GM18858 (cell line): ENCODE results near the gene CNTN5.

Experiments
- ATAC-seq: cut with Tn5 transposase; IDR thresholded peaks from one replicate; pipeline ENCODE4 v1.9.1; 2021; ENCODE audit not compliant: unreplicated experiment

Gene CNTN5

DNA sequence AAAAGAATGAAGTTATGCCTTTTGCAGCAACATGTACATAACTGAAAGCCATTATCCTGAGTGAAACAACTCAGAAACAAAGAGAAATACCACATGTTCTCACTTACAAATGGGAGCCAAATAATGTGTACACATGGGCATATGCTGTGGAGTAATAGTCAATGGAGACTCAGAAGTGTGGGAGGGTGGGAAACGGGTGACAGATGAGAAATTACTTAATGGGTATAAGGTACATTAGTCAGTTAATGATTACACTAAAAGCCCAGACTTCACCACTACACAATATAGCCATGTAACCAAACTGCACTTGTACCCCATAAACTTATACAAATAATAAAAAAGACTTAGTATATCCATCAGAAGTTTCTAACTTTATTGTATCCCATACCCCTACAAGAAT lies 992.3 kb downstream of the CNTN5 start:
- ATAC-seq: no peak

DNA sequence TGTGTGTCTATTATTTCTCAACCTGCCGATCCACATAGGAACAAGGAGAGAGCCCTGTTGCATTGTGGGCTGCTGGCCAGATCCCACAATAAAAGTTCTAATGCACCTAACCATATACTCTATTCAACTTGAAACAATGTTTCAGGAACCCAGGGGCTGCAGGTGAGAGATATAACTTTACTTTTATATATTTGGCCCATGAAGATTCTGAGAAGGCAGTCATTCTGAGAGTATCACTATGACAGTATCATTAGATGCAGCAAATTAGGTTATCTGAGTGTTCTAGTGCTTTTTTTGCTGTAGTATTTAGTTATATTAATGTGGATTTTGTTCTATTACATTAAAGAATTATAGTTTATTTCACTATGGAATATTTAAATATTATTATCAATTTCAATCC lies 1011.2 kb downstream of the CNTN5 start:
- ATAC-seq: peak; percentile 77

DNA sequence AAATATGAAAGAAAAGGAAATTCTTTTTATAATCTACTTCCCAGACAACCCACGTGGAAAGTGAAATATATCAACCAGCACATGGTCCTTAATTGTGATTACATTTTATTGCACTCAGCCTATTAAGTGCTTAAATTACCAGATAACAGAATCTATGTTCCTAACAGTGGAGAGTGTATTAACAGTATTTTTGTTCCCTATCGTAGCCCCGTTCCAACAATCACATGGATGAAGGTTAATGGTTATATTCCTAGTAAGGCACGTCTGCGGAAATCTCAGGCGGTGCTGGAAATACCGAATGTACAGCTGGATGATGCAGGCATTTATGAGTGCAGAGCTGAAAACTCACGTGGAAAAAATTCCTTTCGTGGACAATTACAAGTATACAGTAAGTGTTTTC lies 1040.3 kb downstream of the CNTN5 start:
- no peak for ATAC-seq

DNA sequence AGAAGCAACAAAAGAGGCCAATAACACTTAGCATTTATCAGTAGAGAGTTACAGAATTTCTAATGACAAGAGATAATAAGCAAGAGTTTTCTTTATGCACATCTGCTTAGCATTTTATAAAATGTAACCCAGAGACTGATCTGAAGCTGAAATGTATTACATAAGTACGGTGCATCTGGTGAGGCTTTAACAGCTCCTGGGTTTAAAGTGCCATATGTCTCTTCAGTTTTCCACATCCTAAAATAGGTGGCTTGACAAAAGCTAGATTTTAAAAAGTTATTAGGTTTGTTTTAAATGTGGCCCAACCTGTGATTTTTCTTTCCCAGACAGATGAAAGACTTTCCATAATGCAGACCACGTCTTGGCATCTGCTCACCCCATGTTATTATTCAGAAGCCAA lies 1045.7 kb downstream of the CNTN5 start:
- ATAC-seq: no peak

DNA sequence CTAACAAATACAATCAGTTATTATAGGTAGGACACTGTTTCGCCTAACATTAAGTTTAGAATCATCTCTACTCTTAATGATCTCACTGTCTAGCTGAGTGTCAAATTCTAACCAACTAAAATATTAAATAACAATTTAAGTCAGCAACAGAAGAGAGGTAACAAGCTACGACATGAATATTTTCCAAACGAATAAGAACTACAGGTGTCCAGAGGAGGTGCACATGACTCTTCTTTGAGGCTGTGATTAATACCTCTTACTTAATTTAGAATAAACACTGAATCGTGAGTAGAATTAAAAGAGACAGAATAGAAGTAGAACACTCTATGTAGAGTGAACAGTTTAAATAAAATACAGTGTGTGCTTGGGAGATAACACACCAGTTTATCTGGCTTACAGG lies 1047.4 kb downstream of the CNTN5 start:
- ATAC-seq: no peak

DNA sequence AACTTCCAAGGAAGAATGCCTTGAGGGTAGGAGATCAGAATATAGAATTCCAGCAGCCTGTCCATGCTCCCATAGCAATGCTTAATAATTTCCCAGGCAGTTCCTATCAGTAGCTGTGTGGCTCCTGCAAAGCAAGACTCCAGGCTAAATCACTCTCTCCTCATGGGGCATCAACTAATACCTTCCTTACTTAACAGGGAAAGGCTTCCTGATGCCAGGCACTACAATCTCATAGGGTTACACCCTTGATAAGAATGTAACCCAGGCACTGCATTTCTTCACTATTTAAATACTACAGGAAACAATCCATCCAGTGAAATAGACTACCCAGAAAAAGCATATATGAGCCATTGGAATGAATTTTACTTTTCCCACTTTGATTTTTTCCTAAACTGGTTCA lies 1051.4 kb downstream of the CNTN5 start:
- no peak for ATAC-seq

DNA sequence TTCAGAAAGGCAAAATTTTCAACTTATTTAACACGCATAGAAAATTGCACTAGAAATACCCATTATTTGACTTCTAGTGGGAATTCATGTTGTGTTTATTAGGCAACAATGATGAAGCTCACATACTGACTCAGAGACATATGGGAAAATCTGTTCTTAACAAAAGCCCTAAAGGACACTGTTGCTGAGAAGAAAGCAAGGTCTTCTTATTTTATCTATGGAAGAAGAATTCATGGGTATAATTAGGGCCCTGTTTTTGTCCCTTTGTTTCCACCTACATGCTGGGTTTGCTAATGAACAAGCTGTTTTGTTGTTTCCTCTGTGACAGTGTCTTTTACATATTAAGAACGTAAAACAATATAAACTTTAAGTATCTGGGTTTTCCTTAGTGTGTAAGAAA lies 1059.6 kb downstream of the CNTN5 start:
- ATAC-seq: no peak

DNA sequence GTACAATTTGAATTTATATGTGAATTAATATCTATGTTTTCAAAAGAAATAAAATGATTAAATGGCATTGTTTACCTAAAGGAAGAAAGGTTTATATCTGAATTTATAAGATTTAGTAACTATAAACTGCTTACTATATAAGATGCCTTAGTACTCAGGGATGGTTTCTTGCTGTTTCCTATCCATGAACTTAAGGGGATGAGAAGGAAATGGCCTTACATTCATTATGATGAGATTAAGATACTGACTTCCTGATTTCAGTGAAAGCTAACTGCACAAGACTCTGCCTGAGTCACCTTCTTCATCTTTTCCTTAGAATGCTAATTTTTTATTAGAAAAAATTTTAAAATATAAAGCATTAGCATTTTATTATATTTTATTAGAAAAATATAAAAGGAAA lies 1060.1 kb downstream of the CNTN5 start:
- ATAC-seq: no peak

DNA sequence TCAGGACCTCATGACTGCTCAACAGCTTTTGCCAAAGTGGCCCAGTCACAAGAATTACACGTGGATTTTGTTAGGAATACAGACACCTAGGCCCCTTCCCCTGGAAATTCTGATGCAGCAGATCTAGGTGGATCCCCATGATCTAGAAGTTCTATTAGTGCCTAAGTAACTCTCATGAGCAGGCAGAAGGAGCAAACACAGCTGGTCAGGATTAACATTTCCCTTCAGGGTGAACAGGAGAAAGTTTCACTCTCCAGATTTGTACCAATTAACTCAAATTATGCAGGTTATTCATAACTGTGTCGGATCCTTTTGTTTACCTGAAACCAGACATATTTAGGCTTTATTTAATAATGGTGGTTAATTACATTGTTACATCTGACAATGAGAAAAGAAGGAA lies 1072.9 kb downstream of the CNTN5 start:
- ATAC-seq: no peak

DNA sequence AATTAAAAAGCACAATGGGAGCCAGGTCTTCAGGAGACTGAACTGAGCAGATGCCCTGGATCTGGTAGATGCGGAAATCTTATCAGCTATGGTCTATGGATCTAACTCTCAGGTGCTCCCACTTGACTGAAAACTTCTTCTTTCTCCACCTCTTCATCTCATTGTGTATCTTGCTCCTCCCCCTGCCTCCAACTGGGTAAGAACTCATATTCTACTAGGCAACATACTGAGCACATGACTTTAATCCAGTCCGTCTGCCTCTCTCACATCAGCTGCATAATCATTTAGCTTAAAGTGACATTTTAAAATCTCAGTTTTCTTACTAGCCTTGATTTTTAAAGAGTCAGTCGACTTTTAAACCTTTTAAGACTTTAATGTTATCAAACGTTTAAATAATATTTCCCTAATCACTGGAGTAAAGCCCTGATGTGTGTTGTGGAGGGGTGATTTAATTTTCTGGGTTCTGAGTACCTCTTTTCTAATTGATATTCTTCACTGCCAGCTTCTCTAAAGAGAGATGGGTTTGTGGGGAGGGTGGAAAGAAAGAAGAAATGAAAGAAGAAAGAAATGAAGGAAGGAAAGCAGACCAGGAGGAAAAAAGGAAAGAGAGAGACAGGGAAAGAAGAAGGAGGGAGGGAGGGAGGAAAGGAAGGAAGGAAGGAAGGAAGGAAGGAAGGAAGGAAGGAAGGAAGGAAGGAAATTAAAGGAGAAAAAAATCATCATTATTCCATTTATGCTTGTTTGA lies 1073.5 kb downstream of the CNTN5 start:
- ATAC-seq: no peak

DNA sequence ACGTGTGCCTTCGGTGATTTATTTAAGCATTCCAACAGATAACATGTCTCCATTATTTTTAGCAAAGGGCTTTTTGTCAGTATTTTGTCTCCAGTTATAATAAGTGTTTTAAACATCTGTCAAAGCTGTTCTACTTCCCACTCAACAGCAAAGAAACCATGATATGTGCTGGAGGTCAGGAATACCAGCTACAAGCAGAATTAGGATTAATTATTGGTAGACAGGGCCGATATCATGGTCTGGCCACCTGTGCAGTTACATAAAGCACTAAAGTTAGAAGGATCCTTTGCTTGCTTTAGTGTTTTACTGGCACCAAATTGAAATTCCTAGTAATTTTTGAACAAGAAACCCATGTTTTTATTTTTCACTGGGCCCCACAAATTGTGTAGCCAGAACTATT lies 1075.1 kb downstream of the CNTN5 start:
- ATAC-seq: no peak

DNA sequence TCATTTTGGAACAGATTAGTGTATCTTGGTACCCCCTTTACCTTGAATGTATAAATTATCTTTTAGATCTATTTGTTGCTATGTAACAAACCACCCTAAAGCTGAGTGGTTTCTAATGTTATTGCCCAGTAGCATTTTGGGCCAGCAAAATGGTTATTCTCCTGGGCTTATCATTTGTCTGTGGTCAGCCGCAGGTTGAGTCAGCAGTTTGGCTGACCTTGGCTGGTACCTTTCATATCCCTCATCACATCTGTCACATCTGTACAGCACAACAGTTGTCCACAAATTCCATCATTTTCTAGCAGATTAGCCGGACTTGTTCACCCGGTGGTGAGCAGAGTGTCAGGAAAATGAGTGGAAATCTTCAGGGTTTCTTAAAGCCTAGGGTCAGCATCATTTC lies 1077.8 kb downstream of the CNTN5 start:
- ATAC-seq: no peak

DNA sequence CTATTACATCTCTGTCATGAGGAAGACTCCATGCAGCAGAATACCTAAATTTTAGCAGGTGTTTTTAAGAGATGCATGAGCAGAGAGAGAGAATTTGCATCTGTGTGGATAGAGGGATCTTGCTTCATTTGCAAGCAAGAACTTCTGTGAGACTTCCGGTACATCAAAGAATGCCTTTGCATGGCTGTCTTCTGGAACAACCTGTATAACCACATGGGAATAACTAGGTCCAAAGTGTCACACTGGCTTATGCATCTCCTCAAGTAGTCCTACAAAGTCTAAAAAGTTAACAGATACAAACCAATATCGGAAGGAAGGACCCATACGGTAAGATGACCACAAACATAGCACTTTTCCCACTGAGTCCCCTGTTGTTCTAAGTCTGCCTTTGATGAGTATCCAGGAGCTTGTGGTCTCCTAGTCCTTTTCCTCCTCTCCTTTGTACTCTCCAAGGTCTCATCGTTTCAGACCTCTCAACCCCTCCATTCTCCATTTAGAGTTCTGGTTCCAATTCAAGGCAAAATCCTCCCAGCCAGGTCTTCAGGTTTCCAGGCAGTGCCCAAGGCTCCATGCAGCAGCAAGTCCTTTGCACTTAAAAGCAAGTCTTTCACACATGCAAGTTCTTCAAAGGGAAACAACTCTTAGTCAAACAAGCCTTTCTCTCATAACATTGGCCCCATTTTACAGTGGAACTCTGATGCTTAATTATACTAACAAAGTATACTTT lies 1084.7 kb downstream of the CNTN5 start:
- no peak for ATAC-seq

DNA sequence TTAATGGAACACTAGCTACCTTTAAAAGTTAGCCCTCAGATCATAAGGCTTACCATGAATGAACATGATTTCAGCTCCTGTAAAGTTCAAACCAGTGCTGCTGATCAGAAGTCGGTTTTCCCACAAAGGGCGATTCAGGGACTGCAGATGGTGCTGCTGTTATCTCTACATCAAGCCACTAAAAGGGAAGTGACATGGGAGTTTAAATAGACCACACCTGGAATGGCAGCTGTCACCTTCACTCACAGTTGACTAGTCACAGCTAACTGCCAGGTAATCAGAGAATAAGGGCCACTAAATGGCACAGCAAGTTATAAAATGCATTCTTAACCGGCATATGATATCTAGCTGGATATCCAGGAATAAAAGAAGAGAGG lies 1085.2 kb downstream of the CNTN5 start:
- no peak for ATAC-seq

DNA sequence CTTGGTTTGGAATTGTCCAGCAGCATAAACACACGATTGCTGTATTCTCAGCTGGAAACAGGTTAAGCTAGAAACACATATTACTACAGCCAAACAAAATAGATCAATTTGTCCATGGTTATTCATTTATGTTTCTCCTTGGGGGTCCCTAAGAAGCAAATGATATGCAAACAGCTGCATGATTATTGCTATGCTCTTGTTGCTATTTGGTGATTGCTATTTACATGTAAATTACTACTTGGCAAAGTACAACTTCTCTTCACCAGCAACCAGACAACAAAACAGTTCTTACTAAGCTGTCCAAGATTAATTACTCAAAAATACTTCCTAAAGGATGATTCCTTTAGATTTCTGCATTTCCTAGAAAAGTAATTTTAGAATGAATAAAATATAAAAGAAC lies 1098.4 kb downstream of the CNTN5 start:
- ATAC-seq: no peak

DNA sequence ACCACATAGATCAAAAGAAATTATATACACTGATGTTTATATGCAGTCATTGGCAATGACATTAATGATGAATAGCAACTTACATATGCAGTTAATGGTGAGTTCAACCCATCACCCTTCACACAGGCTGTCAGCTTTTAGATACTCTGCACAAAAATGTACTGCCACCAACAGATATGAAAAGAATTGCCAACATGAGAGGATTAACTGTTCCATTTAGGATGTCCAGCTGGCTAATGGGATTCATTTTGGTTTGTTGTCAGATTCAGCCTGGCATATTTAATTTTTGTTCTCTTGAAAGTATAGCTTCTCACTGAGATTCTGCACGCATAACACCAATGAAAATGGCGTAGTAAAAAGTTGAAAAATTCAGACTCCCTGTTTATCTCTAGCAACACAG lies 1112.4 kb downstream of the CNTN5 start:
- no peak for ATAC-seq

DNA sequence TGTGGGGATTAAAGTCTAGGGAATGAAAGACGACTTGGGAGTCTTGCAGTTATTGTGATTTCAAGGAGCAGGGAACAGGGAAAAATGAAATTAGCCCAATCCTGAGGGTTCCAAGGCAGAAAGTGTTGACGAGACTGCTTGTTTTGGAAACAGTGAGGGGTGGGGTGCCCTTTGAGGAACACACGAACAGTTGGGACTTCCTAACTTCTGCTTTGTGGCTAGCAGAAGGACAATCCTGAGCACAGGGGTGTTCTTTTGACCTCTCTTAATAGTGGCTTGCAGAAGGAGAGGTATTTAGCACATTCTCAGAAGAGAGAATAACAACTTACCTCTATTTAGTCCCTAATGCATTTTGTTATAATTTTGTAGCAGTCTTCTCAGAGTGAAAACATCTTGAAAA lies 1120.5 kb downstream of the CNTN5 start:
- ATAC-seq: no peak

DNA sequence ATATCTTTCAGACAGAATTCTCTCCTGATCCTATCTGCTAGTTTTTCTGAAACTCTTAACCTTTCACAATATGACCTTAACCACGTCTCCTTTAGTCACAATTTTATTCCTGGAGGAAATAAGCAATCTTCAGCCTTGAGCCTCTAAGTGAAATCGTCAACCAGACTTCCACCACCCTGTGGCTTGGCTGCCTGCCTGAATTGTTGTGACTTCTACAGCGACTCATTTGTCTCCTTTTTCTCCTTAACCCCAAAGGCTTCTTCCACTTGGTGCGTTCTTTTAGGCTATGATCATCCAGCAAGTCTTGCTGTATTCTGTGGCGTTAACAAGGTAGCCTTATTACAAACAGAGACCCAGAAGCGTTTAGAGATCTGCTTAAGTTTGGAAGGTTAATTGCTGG lies 1131.2 kb downstream of the CNTN5 start:
- ATAC-seq: no peak

DNA sequence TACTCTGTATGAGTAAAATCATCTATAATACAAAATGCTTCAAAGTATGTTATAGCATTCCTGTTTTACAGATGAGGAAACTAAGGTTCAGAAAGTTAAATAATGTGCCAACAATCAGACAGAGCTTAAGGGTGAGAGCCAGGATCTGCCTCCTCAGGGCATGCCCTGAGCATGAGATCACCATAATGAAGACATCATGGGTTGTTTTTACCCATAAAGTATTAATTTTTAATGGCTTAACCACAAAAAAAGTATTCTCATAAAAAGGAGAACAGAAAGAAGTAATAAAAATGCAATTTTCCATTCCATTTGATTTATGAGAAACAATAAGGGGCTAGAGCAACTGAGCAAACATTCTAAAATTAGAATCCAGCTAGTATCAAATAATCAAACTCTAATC lies 1132.0 kb downstream of the CNTN5 start:
- ATAC-seq: no peak

DNA sequence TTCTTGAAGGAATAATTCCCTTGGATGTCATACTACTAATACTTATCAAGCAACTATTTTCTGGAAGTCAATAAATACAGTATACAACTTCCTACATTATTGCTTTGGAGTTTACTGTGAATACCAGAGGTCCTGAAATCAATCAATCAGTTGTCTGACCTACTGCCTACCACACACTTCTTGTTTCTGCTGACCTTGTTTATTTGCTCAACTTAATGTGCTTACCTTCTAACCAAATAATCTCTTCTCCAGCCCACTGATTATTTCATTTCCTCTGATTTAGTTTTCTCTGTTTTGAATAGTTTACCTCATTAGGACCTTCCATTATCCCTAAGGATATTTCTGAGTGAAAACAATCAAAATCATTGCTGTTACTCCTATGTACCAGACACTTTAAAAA lies 1142.7 kb downstream of the CNTN5 start:
- no peak for ATAC-seq

DNA sequence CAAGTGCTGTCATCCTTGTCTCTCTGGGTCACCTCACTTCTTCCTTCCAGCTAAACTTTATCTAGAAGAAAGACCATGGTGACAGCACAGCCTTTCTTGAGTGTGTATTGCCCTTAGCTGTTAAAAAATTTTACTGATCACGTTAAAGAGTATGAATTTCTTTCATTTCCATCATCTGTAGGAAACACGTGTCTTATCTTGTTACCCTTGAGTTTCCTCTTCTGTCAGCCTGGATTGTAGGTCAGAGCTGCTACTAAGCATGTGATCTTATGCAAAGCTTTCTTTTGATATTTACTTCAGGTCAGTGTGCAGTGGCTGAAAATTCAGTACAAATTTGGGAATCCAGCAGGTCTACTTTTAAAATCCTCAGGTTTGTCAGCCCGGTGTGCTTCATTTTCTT lies 1154.1 kb downstream of the CNTN5 start:
- ATAC-seq: no peak

DNA sequence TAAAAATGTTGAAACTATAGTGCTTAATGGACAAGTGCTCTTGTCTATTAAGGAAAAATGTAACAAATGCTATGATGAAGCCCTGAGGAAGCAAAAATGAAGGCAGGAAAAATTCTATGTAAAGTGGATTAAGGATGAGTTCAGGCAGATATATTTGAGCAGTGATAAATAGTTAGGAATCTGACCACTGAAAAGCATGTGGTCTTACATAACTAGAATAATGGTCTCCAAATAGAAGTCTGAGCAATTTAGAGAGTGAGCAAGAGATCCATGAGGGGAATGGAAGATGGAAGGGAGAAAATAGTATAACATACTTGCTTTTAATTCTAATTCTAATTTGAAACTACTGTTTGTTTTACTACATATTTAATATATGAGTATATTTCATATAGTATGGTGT lies 1155.7 kb downstream of the CNTN5 start:
- no peak for ATAC-seq

DNA sequence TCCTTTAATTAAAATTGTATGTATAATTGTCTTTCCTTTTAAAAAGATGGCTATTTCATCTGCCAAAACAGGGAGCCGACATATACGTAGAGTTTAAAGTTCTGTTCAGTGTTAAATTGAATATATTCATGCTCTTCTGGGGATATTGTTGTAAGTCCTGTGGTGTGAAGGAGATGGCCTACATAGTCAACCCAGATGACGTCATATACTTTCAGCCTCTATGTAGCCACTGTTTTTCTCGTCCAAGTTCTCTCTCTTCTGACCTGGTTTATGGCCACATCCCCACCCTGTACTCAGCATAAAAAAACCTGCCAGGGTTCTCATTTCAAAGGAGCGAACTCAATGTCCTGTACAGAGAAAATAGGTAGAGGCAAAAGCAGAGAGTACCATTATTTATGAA lies 1156.9 kb downstream of the CNTN5 start:
- ATAC-seq: no peak
